NB4 (cell line): Measurements from ENCODE around the gene TTC34.

Experiments used
- DNase-seq: peaks from one replicate; pipeline ENCODE4 v3.0.0; 2010; ENCODE audit warnings: low read depth
- H3K4me3 ChIP-seq: one replicate; pipeline ENCODE4 v1.5.1; 2011; ENCODE audit warnings: mild to moderate bottlenecking, low read depth, low read length, moderate library complexity
- MYC ChIP-seq: IDR thresholded peaks from 2 replicates; pipeline ENCODE4 v1.6.1; 2011; ENCODE audit warnings: low read depth, low read length
- POLR2A ChIP-seq: IDR thresholded peaks from 2 replicates; pipeline ENCODE4 v1.6.1; 2011; ENCODE audit warnings: mild to moderate bottlenecking; ENCODE audit not compliant: insufficient read length; ENCODE audit errors: extremely low read depth
- TF ChIP-seq, protein P1 (sequence below): IDR thresholded peaks from one replicate; pipeline ENCODE4 v1.5.1; 2012; ENCODE audit warnings: low read depth, low read length
- TF ChIP-seq, protein P2 (sequence below): IDR thresholded peaks from 2 replicates; pipeline ENCODE4 v1.6.1; 2011; ENCODE audit warnings: low read depth, low read length

The TTC34 gene

DNA sequence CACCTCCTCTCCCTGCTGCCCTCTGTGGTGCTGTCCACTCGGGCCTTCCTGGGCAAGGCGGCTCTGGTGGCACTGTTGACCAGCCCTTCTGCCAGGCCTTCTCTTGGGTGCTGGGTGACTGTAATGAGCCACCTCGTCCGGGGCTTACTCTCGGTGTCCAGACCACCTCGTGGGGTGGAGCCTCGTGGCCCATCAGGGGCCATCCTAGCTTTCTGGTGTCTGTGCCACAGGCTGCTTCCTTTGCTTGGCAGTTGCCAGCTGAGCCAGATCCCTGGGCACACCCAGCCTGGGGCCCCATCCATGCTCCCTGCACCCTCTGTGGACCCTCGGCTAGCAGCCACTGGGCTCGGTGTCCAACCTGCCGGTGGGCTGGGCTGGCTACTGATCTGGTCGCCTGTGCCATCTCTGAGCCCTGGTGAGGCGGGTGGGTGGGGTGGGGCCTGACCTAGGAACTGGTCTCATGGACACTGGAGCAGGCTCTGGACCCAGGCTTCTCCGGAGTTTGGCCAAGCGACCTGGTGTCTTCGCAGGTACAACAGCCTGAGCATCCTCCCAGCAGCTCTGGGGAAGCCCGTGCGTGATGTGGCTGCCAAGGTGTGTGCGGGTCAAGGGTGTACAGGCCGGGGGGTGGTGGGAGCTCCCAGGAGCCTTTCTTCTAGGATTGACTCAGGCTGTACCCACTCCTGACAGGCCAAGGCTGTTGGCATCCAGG is 213.5 kb downstream of the TTC34 start:
- TF ChIP-seq, protein P1, sequence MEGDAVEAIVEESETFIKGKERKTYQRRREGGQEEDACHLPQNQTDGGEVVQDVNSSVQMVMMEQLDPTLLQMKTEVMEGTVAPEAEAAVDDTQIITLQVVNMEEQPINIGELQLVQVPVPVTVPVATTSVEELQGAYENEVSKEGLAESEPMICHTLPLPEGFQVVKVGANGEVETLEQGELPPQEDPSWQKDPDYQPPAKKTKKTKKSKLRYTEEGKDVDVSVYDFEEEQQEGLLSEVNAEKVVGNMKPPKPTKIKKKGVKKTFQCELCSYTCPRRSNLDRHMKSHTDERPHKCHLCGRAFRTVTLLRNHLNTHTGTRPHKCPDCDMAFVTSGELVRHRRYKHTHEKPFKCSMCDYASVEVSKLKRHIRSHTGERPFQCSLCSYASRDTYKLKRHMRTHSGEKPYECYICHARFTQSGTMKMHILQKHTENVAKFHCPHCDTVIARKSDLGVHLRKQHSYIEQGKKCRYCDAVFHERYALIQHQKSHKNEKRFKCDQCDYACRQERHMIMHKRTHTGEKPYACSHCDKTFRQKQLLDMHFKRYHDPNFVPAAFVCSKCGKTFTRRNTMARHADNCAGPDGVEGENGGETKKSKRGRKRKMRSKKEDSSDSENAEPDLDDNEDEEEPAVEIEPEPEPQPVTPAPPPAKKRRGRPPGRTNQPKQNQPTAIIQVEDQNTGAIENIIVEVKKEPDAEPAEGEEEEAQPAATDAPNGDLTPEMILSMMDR: no peak
- TF ChIP-seq MYC (no peak), POLR2A (no peak)
- TF ChIP-seq, protein P2, sequence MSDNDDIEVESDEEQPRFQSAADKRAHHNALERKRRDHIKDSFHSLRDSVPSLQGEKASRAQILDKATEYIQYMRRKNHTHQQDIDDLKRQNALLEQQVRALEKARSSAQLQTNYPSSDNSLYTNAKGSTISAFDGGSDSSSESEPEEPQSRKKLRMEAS: no peak
- no peak for DNase-seq
- H3K4me3 ChIP-seq: no peak overlapping the region

DNA sequence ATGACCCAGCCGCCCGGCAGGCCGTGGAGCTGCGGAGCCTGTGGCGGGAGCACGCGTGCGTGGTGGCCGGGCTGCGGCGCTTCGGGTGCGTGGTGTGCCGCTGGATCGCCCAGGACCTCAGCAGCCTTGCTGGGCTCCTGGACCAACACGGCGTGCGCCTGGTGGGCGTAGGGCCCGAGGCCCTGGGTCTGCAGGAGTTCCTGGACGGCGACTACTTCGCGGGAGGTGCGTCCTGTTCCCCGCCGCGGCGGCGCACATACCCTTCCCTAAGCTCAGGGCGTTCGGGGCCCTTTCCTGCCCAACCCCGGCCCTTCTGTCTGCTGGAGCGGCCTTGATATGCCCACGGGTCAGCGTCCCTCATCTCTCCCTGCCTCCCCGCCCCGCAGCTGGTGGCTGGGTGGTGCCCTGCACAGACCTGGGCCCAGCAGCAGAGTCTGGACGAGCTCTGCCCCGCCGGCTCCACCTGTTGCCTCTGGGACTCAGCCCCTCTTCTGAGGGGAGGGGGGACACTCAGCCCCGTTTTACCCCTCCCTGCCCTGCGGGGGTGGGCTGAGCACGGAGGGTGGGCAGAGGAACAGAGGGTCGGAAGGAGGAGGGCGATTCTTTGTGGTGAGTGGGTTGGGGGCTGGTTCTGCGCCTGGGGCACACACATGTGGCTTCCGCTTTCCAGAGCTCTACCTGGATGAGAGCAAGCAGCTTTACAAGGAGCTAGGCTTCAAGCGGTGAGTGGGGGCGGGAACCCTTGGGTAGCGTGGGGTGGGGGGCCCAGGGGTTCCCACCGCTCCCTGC is 214.2 kb downstream of the TTC34 start:
- peak; percentile 45 for DNase-seq
- no peak for TF ChIP-seq POLR2A
- TF ChIP-seq, protein P1: no peak
- H3K4me3 ChIP-seq: peak overlapping the region; percentile 34

DNA sequence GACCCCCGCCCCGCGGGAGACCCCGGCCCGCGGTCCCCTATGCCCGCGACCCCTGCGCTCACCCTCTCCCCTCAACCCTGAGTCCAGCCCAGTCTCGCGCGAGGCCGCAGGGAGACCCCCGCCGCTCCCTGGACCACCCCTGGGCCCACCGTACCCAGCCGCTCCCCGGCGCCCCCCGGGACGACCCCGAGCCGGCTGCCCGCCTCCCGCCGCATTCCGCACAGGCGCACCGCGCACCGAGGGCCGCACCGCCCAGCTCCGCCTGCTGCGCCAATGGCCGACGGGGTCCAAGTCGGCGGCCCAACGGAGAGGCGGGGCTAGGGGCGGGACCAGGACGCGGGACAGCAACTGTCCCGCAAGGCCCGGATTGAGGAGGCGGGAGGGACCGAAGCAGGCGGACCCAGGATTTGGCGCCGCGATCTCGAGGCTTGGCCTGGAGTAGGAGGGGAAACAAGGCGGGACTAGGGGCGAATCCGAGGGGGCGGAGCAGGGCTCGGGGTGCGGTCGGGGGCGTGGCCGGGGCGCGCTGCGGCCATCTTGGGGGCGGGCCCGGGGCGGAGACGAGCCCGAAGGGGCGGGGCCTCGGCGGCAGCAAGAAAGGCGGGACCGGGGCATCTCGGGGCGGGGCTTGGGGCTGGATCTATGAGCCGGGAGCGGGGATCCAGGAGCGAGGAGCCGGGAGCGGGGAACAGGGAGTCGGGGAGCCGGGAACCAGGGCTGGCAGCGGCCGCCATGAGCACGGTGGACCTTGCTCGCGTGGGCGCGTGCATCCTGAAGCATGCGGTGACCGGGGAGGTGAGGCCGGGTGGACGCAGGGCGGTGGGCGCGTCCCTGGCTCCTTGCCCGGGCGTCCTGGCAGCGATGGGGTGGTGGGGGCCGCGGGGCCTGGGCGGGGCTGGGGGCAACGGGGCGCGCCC is 215.1 kb downstream of the TTC34 start, which contains the start of gene PRXL2B:
Gene PRXL2B (plus strand): TSS at position 624 of the 917 bp plus-strand sequence. CDS start 109 bp downstream, at position 733.
- TF ChIP-seq MYC (no peak), POLR2A (peak; percentile 59)
- TF ChIP-seq, protein P2: peak; percentile 36
- TF ChIP-seq, protein P1: no peak
- peak; percentile 98 for DNase-seq
- H3K4me3 ChIP-seq: peak within 1 kb of the TSS; percentile 70
